Spinal cord (tissue), 10 donors: Measurements from ENCODE around the gene ENPP1. TPM values are rescaled to one million over a fixed set of nuclear protein-coding genes. Genes with fewer than 3 reads are reported as not detected.

Experiments used
- DNase-seq, 6 donors: peaks; one replicate each; pipeline versions ENCODE4 v3.0.0 to v3.0.0-alpha.2; 2013 to 2015; ENCODE audit warnings: low spot score in 6 of 6, low read depth in 4 of 6
- H3K27ac ChIP-seq: one replicate; pipeline ENCODE4 v1.5.1; 2013; ENCODE audit warnings: low read depth, low read length, control low read depth
- H3K27me3 ChIP-seq: one replicate; pipeline ENCODE4 v1.6.1; 2013; ENCODE audit warnings: low read length; ENCODE audit not compliant: control insufficient read depth, insufficient read depth
- H3K36me3 ChIP-seq: one replicate; pipeline ENCODE4 v1.6.1; 2013; ENCODE audit warnings: low read length; ENCODE audit not compliant: control insufficient read depth, insufficient read depth
- H3K4me1 ChIP-seq: one replicate; pipeline ENCODE4 v1.6.1; 2013; ENCODE audit warnings: low read length; ENCODE audit not compliant: control insufficient read depth, insufficient read depth
- H3K4me3 ChIP-seq: one replicate; pipeline ENCODE4 v1.5.1; 2013; ENCODE audit warnings: low read depth, low read length, control low read depth
- H3K9me3 ChIP-seq: one replicate; pipeline ENCODE4 v1.6.1; 2013; ENCODE audit warnings: low read length; ENCODE audit not compliant: control insufficient read depth, insufficient read depth
- WGBS: methylation state at CpG from one replicate; pipeline ENCODE4 v1.1.5; 2013; ENCODE audit warnings: missing lambda C conversion rate; ENCODE audit not compliant: insufficient coverage; 5-methylcytosine and 5-hydroxymethylcytosine counted together
- polyA plus RNA-seq, 2 donors: library from polyadenylated mRNA; unstranded; fragments of 120-200 nt; gene quantifications; one replicate each; pipeline ENCODE4 v1.2.1, GENCODE V29; 2013; ENCODE audit not compliant: insufficient read length in 2 of 2
- total RNA-seq, 2 donors: library from RNA; depleted of rRNA in 1 of 2; stranded (reverse); fragments of 120-200 nt in 1 of 2; fragments of >200 nt in 1 of 2; gene quantifications; one replicate each; pipeline versions ENCODE4 v1.2.3 to v1.2.4, GENCODE V29; 2013 to 2014
- donor health status: healthy.

ENPP1 gene
- total and polyA plus RNA-seq, 4 donors, result 2.1 to 10.8 (median 4.8) TPM

- WGBS, result 90% methylated on average over 2 of the region's 7 CpGs
Measured at GRCh38 chr6:131840441-131840840, 32.6 kb downstream of the ENPP1 start.

GRCh38 chr6:131840936-131841583 lies 33.2 kb downstream of the ENPP1 start:
- no peaks in the 10 kb centered on the region for H3K4me1 ChIP-seq
- no peaks in the 10 kb centered on the region for H3K9me3 ChIP-seq
- H3K4me3 ChIP-seq, result no peak overlapping the region
- no peak for DNase-seq
- WGBS, result 96% methylated on average over 4 of the region's 5 CpGs
- H3K27ac ChIP-seq, result no peak overlapping the region
- H3K36me3 ChIP-seq, result no peaks in the 10 kb centered on the region
- H3K27me3 ChIP-seq, result no peaks in the 10 kb centered on the region

More at GRCh38 chr6:131840441-131840840, 32.6 kb downstream of the ENPP1 start:
- no peak for DNase-seq
- Histone ChIP-seq H3K27ac (no peak overlapping the region), H3K36me3 (no peaks in the 10 kb centered on the region), H3K4me3 (no peak overlapping the region), H3K9me3 (no peaks in the 10 kb centered on the region), H3K27me3 (no peaks in the 10 kb centered on the region), H3K4me1 (no peaks in the 10 kb centered on the region)

GRCh38 chr6:131843768-131844167 lies 35.9 kb downstream of the ENPP1 start:
- Histone ChIP-seq H3K4me3 (no peak overlapping the region), H3K27me3 (no peaks in the 10 kb centered on the region)
- no CpG with 5 or more reads among the region's 2 CpGs for WGBS

GRCh38 chr6:131844243-131844841 lies 36.5 kb downstream of the ENPP1 start:
- H3K4me3 ChIP-seq, result no peak overlapping the region
- no peaks in the 10 kb centered on the region for H3K4me1 ChIP-seq
- no peaks in the 10 kb centered on the region for H3K27me3 ChIP-seq
- H3K27ac ChIP-seq, result no peak overlapping the region
- 96% methylated on average over 2 of the region's 3 CpGs for WGBS
- H3K36me3 ChIP-seq, result no peaks in the 10 kb centered on the region
- DNase-seq, result no peak
- no peaks in the 10 kb centered on the region for H3K9me3 ChIP-seq

More at GRCh38 chr6:131843768-131844167, 35.9 kb downstream of the ENPP1 start:
- H3K4me1 ChIP-seq, result no peaks in the 10 kb centered on the region
- H3K9me3 ChIP-seq, result no peaks in the 10 kb centered on the region
- H3K36me3 ChIP-seq, result no peaks in the 10 kb centered on the region
- DNase-seq, result no peak
- no peak overlapping the region for H3K27ac ChIP-seq

- no peak for DNase-seq
- H3K27ac ChIP-seq, result no peak overlapping the region
- WGBS, result 98% methylated on average over 7 of the region's 7 CpGs
Measured at GRCh38 chr6:131846023-131846663, 38.3 kb downstream of the ENPP1 start.

GRCh38 chr6:131846905-131847304 lies 39.1 kb downstream of the ENPP1 start:
- H3K4me3 ChIP-seq, result no peak overlapping the region
- WGBS, result no CpG with 5 or more reads among the region's 2 CpGs
- no peak for DNase-seq
- H3K4me1 ChIP-seq, result no peaks in the 10 kb centered on the region
- no peaks in the 10 kb centered on the region for H3K36me3 ChIP-seq
- H3K27me3 ChIP-seq, result no peaks in the 10 kb centered on the region
- no peaks in the 10 kb centered on the region for H3K9me3 ChIP-seq
- H3K27ac ChIP-seq, result no peak overlapping the region

More at GRCh38 chr6:131846023-131846663, 38.3 kb downstream of the ENPP1 start:
- no peak overlapping the region for H3K4me3 ChIP-seq
- H3K4me1 ChIP-seq, result no peaks in the 10 kb centered on the region
- no peaks in the 10 kb centered on the region for H3K36me3 ChIP-seq
- H3K9me3 ChIP-seq, result no peaks in the 10 kb centered on the region
- no peaks in the 10 kb centered on the region for H3K27me3 ChIP-seq

- no peaks in the 10 kb centered on the region for H3K27me3 ChIP-seq
- H3K36me3 ChIP-seq, result no peaks in the 10 kb centered on the region
- no peaks in the 10 kb centered on the region for H3K9me3 ChIP-seq
- no peak for DNase-seq
- H3K4me3 ChIP-seq, result no peak overlapping the region
- H3K27ac ChIP-seq, result no peak overlapping the region
- 93% methylated on average over 5 of the region's 6 CpGs for WGBS
- no peaks in the 10 kb centered on the region for H3K4me1 ChIP-seq
Measured at GRCh38 chr6:131849799-131850198, 42.0 kb downstream of the ENPP1 start.

- no peak overlapping the region for H3K4me3 ChIP-seq
- H3K27ac ChIP-seq, result no peak overlapping the region
- no peaks in the 10 kb centered on the region for H3K9me3 ChIP-seq
- DNase-seq, result no peak
- WGBS, result 91% methylated on average over 1 of the region's 8 CpGs
- H3K4me1 ChIP-seq, result no peaks in the 10 kb centered on the region
- no peaks in the 10 kb centered on the region for H3K27me3 ChIP-seq
- no peaks in the 10 kb centered on the region for H3K36me3 ChIP-seq
Measured at GRCh38 chr6:131851049-131851769, 43.4 kb downstream of the ENPP1 start.

GRCh38 chr6:131852200-131852599 lies 44.4 kb downstream of the ENPP1 start:
- no peaks in the 10 kb centered on the region for H3K9me3 ChIP-seq
- no peak for DNase-seq
- no peaks in the 10 kb centered on the region for H3K36me3 ChIP-seq
- no peaks in the 10 kb centered on the region for H3K27me3 ChIP-seq
- no peak overlapping the region for H3K27ac ChIP-seq
- H3K4me3 ChIP-seq, result no peak overlapping the region
- H3K4me1 ChIP-seq, result no peaks in the 10 kb centered on the region
